Measurements from ENCODE around the gene NDUFS8. TPM values are rescaled to one million over a fixed set of nuclear protein-coding genes. Genes with fewer than 3 reads are reported as not detected.

The NDUFS8 gene
- total RNA-seq, 1 experiment from 2014 or later: 334 TPM

GRCh38 chr11:68012044-68012842 is 18.2 kb upstream of the NDUFS8 start:
- Mint-ChIP-seq H3K36me3 (ENCODE audit: insufficient read depth, unreplicated experiment) (peaks cover 7% of the 10 kb centered on the region), H3K9me3 (ENCODE audit: unreplicated experiment) (no peaks in the 10 kb centered on the region), H3K4me1 (ENCODE audit: low read depth, unreplicated experiment) (peaks cover 30% of the 10 kb centered on the region), H3K27ac (ENCODE audit: unreplicated experiment) (peak overlapping the region; percentile 64), H3K4me3 (ENCODE audit: unreplicated experiment) (no peak overlapping the region), H3K27me3 (ENCODE audit: insufficient read depth, unreplicated experiment) (no peaks in the 10 kb centered on the region)
- POLR2A ChIA-PET: no interaction called here
- Histone ChIP-seq H3K36me3 (ENCODE audit: control insufficient read depth, insufficient read depth, low read length) (no peaks in the 10 kb centered on the region), H3K4me1 (peaks cover 64% of the 10 kb centered on the region), H3K9me3 (no peaks in the 10 kb centered on the region), H3K4me3 (ENCODE audit: low read depth, low read length) (no peak overlapping the region), H3K27me3 (replicated peaks; ENCODE audit: control insufficient read depth, insufficient read depth, low read length) (no peaks in the 10 kb centered on the region)
- CTCF ChIA-PET: interaction anchor here (1.0 kb wide), 1 partner anchor 197 kb away, joined by 4 read pairs; no protein-coding TSS in a partner anchor
- BruUV-seq (replicated peaks): no TSS peak
- intact Hi-C loops (cut with micrococcal nuclease; ENCODE audit: unreplicated experiment): no loop called here
- TF ChIP-seq, protein P1, sequence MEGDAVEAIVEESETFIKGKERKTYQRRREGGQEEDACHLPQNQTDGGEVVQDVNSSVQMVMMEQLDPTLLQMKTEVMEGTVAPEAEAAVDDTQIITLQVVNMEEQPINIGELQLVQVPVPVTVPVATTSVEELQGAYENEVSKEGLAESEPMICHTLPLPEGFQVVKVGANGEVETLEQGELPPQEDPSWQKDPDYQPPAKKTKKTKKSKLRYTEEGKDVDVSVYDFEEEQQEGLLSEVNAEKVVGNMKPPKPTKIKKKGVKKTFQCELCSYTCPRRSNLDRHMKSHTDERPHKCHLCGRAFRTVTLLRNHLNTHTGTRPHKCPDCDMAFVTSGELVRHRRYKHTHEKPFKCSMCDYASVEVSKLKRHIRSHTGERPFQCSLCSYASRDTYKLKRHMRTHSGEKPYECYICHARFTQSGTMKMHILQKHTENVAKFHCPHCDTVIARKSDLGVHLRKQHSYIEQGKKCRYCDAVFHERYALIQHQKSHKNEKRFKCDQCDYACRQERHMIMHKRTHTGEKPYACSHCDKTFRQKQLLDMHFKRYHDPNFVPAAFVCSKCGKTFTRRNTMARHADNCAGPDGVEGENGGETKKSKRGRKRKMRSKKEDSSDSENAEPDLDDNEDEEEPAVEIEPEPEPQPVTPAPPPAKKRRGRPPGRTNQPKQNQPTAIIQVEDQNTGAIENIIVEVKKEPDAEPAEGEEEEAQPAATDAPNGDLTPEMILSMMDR (IDR thresholded peaks at IDR 0.05; ENCODE audit: insufficient read depth in 1 of 2, low read depth in 1 of 2, low read length in 1 of 2, severe bottlenecking in 1 of 2, unreplicated experiment in 1 of 2): no peak
- DNase-seq: no peak

DNA sequence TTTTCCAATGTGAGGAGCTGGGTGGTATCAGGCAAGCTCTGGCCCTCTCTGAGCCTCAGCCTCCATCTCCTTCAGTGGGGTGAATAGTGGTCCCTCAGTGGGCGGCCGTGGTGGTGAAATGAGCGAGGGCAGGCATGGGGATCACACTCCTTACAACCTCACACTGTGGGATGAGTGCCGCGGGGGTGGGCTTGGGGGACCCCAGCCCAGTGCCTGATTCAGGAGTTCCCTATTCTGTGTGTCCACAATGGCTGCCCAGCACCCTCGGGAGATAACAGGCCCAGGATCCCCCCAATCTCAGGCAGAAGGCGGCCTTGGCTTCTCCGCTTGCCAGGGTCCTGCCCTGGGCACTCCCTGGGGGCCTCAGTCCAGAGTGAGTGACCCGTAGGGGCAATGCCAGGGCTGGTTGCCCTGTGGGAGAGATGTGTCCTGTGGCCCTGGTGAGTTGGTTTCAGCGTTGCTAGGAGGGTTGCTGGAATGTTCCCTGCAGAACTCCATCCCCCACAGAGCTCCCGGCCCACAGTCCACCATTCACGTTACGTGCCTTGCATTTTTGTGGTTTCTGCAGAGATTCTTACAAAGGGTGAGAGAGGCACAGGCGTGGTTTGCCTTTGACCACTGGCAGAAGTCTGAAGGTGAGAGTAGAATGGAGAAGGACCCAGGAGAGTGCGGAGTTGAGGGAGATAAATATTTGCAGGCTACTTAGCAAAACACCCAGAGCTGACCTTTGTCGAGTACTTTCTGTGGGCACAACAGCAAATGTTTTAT is 17.5 kb upstream of the NDUFS8 start:
- Histone ChIP-seq H3K36me3 (ENCODE audit: control insufficient read depth, insufficient read depth, low read length) (no peaks in the 10 kb centered on the region), H3K4me1 (peaks cover 67% of the 10 kb centered on the region), H3K27me3 (replicated peaks; ENCODE audit: control insufficient read depth, insufficient read depth, low read length) (no peaks in the 10 kb centered on the region), H3K9me3 (no peaks in the 10 kb centered on the region), H3K4me3 (ENCODE audit: low read depth, low read length) (no peak overlapping the region)
- H3K4me1 Mint-ChIP-seq (ENCODE audit: low read depth, unreplicated experiment): peaks cover 33% of the 10 kb centered on the region
- TF ChIP-seq, protein P1 (IDR thresholded peaks at IDR 0.05; ENCODE audit: insufficient read depth in 1 of 2, low read depth in 1 of 2, low read length in 1 of 2, severe bottlenecking in 1 of 2, unreplicated experiment in 1 of 2): no peak
- H3K36me3 Mint-ChIP-seq (ENCODE audit: insufficient read depth, unreplicated experiment): peaks cover 7% of the 10 kb centered on the region
- H3K9me3 Mint-ChIP-seq (ENCODE audit: unreplicated experiment): no peaks in the 10 kb centered on the region
- H3K27ac Mint-ChIP-seq (ENCODE audit: unreplicated experiment): peak overlapping the region; percentile 64
- DNase-seq: peak; percentile 69 to 87
- H3K4me3 Mint-ChIP-seq (ENCODE audit: unreplicated experiment): no peak overlapping the region
- ChIA-PET CTCF (interaction anchor here (1.0 kb wide), 1 partner anchor 196 kb away, joined by 4 read pairs; no protein-coding TSS in a partner anchor), POLR2A (interaction anchor here (0.6 kb wide), 1 partner anchor 10 kb away, joined by 4 read pairs; no protein-coding TSS in a partner anchor)
- intact Hi-C loops (cut with micrococcal nuclease; ENCODE audit: unreplicated experiment): no loop called here
- no peaks in the 10 kb centered on the region for H3K27me3 Mint-ChIP-seq (ENCODE audit: insufficient read depth, unreplicated experiment)
- BruUV-seq (replicated peaks): no TSS peak

DNA sequence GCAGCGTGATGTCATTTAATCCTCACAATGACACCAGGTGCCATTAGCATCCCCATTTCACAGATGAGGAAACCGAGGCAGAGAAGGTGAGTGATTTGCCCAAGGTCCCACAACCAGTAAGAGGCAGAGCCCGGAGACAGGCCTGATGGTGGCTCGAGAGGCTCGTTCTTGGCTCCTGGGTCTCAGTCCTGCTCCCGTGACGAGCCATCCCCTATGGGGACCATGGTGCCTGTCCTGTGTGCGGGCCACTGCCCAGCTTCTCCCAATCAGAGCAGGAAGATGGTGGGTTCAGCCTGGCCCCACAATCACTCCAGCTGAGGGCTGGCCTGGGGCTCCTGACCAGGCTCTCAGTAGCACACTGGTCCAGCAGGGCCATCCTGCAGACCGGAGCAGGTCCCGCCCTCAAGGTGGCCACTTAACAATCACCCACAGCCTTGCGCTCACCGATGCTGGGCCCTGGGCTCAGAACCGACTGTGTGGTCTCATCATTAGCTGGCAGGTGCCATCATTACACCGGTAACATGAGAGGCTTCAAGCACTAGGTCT is 16.8 kb upstream of the NDUFS8 start:
- TF ChIP-seq, protein P1 (IDR thresholded peaks at IDR 0.05; ENCODE audit: insufficient read depth in 1 of 2, low read depth in 1 of 2, low read length in 1 of 2, severe bottlenecking in 1 of 2, unreplicated experiment in 1 of 2): no peak
- Histone ChIP-seq H3K36me3 (ENCODE audit: control insufficient read depth, insufficient read depth, low read length) (no peaks in the 10 kb centered on the region), H3K4me3 (ENCODE audit: low read depth, low read length) (no peak overlapping the region), H3K4me1 (peaks cover 65% of the 10 kb centered on the region), H3K27me3 (replicated peaks; ENCODE audit: control insufficient read depth, insufficient read depth, low read length) (no peaks in the 10 kb centered on the region), H3K9me3 (no peaks in the 10 kb centered on the region)
- ChIA-PET POLR2A (interaction anchor here (0.6 kb wide), 1 partner anchor 10 kb away, joined by 4 read pairs; no protein-coding TSS in a partner anchor), CTCF (interaction anchor here (1.0 kb wide), 1 partner anchor 195 kb away, joined by 4 read pairs; no protein-coding TSS in a partner anchor)
- BruUV-seq (replicated peaks): no TSS peak
- Mint-ChIP-seq H3K27me3 (ENCODE audit: insufficient read depth, unreplicated experiment) (no peaks in the 10 kb centered on the region), H3K4me3 (ENCODE audit: unreplicated experiment) (no peak overlapping the region), H3K27ac (ENCODE audit: unreplicated experiment) (peak overlapping the region; percentile 64), H3K4me1 (ENCODE audit: low read depth, unreplicated experiment) (peaks cover 35% of the 10 kb centered on the region), H3K36me3 (ENCODE audit: insufficient read depth, unreplicated experiment) (peaks cover 7% of the 10 kb centered on the region), H3K9me3 (ENCODE audit: unreplicated experiment) (no peaks in the 10 kb centered on the region)
- DNase-seq: no peak
- intact Hi-C loops (cut with micrococcal nuclease; ENCODE audit: unreplicated experiment): no loop called here

Data from Caco-2 (cell line).